SHP77 treated with DMSO at 0.1 percent for 48 hours (cell line): ENCODE data around the gene KRT76.
"Not testable (repeated sequence)": the region's sequence is repeated elsewhere in the genome, so short reads cannot be mapped to it uniquely, and the experiment has no call there.

Source experiments
- DNase-seq: peaks from one replicate; lab custom pipeline; 2025; lab: John Stamatoyannopoulos, UW

The KRT76 gene

DNA sequence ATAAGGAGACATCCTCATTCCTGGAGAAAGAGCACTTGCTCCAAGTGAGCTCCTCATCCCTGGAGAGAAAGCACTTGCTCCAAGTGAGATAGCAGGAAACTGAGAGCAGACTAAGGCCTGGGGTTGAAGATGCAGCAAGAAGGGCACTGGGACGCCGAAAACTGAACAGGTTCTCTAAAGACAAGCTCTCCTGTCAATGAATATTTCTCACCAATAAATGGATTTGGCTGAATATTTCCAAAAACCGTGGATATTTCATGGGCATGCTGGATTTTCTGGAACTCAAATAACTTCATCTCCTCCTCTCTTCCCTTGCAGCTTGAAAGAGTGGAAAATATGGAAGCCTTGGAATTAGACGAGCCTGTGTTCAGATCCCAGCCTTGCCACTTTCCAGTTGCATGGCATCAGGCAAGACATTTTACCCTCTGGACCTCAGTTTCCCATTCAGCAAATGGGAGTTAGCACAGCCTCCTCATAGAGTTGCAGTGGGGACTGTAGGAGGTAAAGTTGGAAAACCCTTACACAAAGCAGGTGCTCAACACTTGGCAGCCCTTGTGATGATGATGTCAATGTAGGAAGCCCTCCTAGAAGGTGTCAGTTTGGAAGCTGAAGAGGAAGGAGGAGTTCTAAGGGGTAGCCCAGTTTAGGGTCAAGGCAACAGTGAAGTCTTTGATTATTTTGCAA, 4.4 kb upstream of the KRT76 start:
- no peak for DNase-seq

DNA sequence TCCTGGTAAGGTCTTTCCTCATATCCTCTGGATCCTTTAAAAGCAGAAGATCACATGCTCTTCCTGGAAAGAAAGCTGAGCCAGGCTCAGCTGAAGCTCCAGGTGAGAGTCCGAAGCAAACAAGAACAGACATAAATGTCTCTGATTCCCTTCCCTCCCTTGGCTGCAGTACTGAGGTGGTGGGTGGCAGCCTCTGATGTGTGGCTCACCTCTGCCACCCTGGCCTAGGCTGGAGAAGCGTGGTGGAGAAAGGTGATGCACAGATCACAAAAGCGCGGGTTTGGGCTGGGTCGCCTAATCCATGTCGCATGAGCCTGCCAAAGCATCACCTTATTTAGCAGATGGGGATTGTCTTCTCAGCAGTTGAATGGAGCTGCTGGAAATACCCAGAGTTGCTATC, 2.8 kb upstream of the KRT76 start:
- no peak for DNase-seq

DNA sequence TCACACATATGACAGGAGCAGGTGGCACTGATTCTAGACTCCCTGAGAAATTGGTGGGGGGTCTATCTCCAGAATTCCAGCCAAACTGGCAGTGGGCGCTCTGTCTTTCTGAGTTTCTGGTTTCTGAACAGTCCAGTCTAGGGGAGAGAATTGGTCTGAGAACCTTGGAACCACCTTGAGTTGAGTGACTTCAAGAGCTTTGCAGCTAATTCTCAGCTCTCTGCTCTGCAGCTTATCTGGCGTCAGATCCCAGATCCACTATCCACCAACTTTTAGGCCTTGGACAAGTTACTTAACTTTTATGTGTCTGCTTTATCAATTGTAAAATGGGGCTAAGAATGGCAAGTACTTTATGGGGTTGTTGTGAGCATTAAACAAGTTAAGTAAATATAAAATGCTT, 1.7 kb upstream of the KRT76 start:
- no peak for DNase-seq

DNA sequence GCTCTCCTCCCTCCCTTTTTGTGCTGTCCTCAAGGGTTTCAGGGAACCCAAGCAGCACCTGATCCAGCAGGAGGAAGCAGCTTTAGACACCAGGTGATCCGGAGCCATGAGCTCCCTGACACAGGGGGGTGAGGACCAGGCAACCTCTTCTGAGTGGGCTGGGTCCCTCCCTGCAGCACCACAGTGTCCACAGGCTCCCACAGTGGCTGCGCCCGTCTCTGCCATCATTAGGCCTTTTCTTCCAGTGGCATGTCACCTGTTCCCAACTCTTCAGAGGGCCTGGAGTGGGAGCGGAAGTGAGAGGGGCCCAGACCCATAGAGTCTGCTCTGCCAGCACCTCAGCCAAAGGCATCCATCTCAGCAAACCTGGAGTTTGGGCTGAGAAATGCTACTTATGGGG, 421 bp upstream of the KRT76 start:
- no peak for DNase-seq

DNA sequence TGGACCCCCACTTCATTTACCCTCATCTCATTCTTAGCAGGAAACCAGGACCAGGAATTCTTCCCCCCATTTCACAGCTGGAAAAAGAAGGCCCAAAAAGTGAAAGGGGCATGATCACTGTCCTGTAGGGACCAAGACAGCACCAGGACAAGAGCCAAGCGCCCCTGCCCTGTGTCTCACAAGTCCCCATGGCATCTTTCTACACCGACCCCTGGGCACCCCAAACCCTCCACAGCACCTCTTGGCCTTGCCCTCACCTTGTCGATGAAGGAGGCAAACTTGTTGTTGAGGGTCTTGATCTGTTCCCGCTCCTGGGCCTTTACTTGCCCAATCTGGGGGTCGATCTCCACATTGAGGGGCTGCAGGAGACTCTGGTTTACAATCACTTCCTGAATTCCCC, 710 bp downstream of the KRT76 start:
- DNase-seq = no peak

DNA sequence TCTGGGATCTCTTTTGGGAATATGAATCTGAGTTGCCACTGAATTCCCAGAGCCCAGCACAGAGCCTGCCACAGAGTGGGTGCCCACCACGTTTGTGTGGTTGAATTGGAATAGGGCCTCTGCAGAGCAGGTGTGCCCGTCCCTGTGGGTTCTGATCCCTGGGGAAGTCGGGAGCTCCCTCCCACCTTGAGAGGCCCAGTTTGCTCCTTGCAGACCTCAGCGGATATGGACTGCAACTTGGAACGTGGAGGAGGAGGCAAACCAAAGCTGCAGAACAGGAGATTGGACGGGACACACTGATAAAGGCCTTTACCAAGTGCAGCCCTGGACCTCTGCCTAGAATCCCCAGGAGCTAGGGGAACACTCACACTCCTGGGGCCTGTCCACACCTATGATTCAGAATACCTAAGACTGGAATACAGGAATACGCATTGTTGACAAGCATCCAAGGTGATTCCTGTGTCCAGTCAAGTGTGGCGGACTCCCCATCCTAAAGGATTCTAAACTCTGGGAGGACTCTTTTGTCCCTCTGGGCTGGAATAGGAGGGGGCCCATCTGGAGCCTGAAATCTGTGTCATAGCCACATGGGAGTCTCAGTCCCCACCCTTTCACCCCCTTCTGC, 2.4 kb downstream of the KRT76 start:
- DNase-seq = no peak

DNA sequence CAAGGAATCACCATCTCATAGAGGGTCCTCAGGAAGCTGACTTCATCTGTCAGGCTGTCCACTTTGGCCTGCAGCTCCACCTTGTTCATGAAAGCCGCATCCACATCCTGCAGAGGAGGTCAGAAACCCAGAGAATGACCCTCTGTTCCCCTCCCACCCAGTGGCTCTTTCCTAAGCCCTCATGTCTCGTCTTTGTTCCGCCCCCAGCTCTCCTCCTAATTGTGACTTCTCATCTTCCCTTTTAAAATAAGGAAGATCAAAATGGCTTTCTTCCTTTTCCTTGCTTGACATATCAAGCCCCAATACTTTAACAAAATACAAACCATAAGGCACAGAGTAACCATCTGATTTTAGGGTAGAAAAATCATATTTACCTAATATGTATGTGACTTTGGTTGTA, 4.4 kb downstream of the KRT76 start:
- DNase-seq = no peak

DNA sequence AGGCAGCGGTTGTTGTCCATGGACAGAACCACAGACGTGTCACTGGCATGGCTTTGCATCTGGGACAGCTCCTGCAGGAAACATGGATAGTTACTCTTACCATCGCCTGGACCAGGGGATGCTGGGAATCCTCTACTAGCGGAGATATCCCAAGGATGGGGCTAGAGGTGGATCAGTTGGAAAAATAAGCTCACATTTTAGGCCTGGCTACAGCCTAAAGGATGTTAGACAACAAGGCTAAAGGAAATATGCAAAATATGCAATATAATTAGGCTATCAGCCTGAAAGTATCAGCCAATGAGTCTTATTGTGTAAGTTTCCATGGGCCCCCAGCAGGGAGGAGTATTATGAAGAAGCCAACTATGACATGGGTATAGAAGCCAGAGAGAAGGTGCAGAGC, 5.0 kb downstream of the KRT76 start:
- no peak for DNase-seq

DNA sequence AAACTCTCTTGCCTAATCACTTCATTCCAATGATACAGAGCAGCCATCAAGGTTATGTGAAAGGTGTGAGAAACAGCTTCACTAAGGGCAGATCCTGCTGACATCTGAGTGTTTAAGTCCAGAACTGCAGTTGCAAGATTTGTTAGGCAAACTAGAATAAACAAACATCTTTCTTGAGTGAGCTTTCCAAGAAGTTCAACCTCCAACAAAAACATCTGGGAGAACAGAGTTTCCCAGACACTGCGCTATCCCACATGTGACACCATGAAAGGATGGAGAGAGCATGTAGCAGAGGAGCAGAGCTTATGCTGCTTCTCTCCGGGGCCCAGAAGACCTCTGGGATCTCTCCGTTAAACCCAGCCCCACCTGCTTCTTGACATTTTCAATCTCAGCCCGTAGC, 5.6 kb downstream of the KRT76 start:
- DNase-seq = no peak

DNA sequence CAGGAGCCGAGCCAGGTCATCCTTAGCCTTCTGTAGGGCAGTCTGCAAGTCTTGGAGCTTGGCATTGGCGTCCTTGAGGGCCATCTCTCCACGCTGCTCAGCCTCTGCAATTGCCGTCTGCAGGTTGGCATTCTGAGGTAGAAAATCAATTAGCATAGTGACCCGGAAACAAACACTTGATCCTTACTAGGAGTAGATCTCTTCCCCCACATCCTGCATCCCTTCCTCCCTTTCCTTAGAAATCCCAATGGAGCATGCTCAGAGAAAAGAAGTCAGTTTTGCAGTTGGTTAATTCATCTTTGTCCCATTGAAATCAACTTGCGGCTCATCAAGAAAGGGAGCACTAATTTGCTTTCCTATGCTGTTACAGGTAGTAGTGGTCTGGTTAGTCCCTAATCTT, 6.1 kb downstream of the KRT76 start:
- DNase-seq = no peak

DNA sequence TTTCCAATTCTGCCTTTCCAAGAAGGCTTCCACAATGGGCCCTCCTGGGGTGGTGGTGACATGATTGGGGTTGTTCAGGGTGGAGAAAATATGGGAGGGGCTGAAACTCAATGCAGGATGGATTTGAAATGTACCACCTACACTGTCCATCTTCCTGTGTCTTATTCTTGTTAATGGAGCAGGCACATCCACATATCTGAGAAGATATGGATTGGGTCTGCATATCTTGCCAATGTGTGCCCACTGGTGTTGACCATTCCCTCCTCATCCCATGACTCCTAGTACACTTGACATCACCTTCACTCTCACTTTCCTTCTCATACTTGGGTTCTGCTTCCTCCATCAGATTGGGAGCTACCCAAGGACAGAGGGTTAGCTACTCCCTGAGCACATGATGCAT, 7.2 kb downstream of the KRT76 start:
- no peak for DNase-seq

DNA sequence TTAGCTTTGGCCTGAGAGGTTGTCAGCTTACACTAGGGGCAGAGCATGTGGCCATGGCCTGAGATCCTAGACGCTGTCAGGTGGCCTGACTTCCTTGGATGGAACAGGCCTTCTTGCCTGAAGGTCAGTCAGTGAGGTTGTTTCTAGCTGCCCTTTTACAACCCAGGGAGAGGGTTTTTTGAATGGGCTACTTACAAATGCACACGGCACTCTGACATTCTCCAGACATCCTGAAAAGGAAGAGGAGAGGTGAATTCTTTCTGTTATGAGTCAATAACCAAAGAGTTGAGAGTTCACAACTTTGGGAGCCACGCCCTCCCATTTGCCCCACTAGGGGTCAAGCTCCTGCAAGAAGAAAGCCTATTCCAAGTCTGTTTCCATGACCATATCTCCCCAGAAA, 7.8 kb downstream of the KRT76 start:
- no peak for DNase-seq

DNA sequence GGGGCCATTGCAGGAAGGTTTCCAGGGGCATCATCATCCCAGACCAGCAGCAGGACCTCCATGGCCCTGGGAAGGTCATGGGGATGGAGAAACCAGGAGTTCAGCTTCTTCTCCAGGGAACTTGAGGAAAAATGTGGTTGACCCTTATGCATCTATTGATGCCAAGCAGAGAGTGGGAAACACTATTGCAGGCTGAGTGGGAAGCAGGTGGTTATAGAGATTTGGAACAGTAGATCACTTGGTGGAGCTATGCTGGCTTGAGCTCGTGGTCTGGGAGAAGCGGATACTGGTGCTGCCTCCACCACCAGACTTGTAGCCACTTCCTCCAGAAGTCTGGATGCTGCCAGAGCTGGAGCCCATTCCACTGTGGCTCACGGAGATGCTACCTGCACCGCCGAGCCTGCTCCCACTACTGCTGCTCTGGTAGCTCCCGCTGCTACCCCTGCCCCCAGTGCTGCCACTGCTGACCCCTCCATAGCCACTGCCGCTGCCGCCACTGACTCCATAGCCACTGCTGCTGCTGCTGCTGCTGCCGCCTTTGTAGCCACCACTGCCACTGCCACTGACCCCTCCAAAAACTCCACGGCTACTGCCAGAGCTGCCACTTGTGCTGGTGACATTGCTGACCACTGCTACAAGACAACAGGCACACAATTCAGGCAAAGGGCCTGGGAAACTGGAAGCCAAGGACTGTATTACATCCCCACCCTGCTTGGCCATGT, 8.5 kb downstream of the KRT76 start:
- DNase-seq = no peak

DNA sequence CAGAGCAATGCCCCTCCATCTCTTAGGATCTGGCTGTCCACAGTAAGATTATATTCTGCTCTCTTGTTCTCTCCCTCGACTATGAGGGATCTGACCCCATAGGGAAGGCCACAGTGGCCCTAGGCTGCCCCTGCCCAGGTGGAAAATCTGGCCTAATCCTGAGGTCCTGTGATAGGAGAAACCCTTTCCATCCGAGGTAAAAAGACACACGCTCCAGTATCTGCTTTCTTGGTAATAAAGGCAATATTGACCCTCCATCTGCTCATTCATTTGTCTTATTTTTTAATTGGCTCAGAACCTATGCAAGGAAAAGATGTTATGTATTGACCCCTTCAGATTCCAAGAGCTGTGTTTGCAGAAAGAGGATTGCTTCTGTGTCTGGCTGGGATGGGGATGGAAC, 9.7 kb downstream of the KRT76 start:
- no peak for DNase-seq

DNA sequence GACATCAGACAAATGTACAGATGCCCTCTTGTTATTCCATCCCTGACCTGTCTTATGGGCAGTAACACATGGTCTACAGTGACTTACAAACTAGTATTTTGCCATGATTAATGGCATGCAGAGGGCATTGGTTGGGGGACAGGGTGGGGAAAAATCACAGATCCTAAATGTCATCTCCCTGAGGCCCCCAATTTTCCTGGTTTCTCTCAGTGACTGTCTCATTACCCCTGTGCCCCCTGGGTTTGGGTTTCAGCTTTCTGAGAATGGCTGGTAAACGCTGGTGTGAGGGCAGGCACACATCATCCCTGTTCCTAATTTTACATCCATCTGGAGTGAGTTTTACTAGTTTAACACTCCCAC, 10.1 kb downstream of the KRT76 start:
- DNase-seq = no peak

DNA sequence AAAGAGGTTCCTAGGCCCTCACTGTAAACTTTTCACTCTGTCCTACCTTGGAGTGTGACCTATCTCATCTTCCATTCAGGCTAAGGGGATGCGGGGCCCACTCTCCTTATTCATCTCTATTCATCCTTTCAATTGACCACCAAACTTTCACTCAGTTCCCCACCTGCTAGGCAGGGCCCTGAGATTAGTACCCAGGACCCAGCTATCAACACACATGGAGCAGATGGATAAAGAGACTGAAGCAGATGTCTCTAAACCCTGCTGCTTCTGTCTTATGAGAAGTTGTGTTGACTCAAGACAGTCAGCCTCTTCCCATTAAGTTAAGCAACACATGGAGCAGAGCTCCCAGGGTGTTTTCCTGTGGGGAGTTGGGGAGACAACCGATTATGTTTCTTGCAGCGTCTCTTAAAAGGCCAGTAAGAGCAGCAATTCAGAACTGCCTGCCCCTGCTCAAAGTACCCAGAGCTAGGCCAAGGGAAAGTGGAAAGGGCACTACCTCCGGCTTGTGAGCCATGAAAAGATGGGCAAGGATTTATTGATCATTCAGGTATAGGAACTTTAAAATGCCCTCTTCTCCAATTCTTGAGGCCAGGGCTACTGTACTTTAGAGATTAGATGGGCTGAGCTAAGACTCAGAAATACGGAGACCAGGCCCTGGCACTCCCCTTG, 10.7 kb downstream of the KRT76 start:
- DNase-seq = no peak

DNA sequence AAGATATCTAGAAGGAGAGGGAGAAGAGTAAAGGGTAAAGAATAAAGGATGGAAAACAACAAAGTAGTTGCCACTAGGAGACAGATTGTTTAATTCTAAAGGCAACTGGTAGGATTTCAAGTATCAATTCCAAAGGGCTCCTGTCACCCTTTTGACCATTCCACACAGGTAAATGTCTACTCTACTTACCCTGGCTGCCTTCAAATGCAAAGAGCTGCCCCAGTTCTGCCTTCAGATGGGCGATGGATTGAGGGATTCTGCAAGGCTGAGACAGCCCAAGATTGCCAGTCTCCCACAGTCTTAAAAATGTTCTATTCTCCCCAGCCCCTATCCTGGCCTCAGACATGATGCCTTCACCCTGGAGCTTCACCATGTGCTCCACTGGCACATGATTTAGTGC, 11.4 kb downstream of the KRT76 start:
- no peak for DNase-seq

DNA sequence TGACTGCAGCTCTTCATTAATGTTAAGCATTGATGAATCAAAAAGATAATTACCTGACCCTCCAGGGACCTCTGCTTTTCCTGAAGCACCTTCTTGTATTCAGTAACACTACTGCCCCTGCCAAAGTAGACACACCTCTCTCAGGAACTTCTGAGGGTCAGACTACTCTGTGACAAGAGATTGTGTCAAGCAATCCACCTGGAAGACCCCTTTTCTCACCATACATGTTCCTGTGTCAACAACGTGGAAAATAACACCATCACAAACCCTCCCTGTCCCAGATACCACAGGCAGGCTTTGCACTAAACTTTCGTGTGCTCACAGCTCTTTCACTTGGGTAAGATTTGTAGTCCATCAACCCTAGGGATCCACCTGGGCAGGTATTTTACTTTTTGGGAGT, 13.2 kb downstream of the KRT76 start:
- no peak for DNase-seq

DNA sequence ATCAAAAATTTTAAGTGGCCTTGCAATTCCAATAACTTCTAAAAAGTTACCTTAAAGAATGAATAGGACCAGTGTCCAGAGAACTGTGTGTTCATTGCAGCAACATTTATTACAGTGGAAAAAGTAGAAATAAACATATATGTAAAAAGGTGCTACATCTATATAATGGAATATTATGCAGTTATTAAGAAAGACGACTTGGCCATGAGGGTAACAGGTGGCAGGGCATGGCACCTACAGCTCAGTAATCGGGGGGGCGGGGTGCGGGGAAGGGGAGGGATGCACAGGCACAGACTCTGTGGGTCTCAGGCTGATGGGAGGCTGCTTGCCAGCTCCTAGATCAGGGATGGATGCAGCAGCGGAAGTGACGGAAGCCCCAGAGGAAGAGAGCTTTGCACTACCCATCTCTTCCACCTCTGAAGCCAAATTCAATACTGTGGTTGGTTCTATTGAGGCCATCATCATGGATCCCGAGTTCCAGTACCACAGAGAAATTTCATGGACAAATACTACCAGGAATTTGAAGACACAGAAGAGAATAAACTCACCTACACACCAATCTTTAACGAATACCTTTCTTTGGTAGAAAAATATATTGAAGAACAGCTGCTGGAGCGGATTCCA, 14.0 kb downstream of the KRT76 start:
- no peak for DNase-seq

DNA sequence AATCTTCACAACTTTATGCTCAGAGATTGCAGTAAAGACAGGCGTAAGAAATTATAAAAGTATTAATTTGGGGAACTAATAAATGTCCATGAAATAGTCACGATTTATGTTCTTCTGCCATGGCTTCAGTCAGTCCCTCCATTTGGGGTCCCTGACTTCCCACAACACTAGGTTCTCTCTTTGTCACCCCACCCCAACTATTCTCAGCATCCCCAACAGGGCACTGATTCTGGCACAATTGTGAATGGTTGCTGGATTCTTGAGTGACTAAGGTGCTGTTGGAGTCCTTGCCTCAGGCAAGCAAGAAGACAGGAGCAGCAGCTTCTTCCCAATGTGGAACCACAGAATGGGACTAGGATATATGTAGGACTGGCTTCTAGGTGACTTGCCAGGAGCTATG, 15.3 kb downstream of the KRT76 start:
- DNase-seq = no peak

DNA sequence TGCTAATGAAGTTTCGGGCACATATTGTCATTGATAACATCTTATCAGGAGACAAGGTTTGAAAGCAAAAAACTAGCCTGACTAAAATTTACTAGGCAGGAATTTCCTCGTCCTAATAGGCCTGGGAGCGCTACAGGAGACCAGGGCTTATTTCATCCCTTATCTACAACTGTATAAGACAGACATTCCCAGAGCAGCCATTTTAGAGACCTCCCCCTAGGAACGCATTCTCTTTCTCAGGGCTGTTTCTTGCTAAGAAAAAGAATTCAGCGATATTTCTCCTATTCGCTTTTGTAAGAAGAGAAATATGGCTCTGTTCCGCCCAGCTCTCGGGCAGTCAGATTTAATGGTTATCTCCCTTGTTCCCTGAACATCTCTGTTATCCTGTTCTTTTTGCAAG, 15.9 kb downstream of the KRT76 start:
- not testable (repeated sequence) for DNase-seq

DNA sequence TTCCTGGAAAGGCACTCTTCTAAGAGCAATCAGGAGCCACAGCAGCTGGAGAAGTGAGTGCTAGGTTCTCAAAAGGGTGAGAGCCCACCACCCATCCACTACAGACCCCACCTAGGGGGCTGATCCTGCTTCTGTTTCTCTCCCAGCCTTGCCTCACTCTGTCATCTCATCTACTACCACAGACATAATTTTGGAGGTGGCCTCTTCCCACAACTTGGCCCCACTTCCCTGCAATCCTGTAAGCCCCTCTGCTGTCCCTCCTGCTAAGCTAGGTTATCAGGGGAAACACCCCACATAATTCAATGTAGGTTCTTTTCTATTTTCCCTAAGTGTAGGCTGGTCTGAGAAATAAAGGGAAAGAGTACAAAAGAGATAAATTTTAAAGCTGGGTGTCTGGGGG, 16.5 kb downstream of the KRT76 start:
- no peak for DNase-seq

DNA sequence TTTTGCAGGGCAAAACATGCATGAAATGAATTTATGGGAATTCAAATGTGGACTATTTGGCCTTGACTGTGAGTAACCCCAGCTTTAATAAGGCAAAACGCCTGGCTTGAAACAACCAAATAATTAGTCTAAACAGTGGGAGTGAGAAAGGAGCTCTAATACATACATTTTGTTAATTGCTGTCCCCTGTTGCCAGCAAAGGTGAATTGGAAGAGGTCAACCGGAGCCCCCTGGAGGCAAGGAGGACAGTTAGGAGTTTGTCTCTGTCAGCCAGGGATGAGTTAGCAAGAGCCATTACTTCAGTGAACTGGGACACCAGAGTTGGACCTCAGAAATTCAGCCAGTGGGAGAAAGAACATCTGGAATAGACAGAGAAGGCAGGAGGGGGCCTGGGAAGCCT, 17.4 kb downstream of the KRT76 start:
- no peak for DNase-seq
